Renal cortical epithelial cell (primary cell): Measurements from ENCODE around the gene AK5. TPM values are rescaled to one million over a fixed set of nuclear protein-coding genes. Genes with fewer than 3 reads are reported as not detected.
A peak's percentile ranks its signal among the peaks of the same experiment; 100 is the strongest.

Experiments
- DNase-seq: peaks from one replicate; pipeline ENCODE4 v3.0.0-alpha.2; 2011; ENCODE audit warnings: low read depth
- total RNA-seq: library from RNA; depleted of rRNA; stranded (reverse); fragments of >200 nt; gene quantifications from 2 replicates; pipeline ENCODE4 v1.2.3, GENCODE V29; 2014

Gene AK5
- total RNA-seq: 15.6 and 27.4 TPM in 2 replicates

DNA sequence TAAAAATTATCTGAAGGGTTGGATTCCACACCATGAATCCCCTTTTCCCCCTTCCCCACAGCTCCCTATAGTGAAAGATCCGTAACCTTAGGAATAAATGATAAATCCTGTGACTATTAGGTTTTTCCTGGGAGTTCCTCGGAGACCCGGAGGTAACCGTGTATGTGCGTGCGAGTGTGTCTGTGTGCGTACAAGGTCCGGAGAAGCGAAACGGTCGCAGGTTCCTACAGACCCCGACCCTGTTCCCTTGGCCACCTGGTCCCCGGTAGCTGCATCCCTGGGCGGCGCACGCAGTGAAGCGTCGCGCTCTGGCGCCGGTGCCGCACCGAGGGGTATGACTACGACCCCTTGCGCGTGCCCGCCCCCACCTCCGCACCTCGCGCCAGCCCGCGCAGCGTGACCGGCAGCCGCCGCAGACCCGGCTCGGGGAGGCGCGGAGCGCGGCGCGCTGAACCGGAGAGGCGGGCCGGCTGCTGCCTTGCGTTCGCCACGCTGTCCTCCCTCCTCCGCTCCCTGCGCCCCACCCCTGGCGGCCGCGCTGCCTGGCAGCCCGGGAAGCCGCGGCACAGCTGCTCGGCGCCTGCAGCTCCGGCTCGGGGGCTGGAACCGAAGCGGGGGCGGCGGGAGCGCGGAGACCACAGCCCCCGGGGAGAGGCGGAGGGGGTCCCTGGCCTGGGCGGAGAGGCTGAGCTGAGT lies at the start of gene AK5:
AK5 (plus strand) TSS at position 529 of the 696 bp plus-strand sequence. CDS start 295 bp downstream, outside the sequence.
- DNase-seq: no peak

- no peak for DNase-seq
Measured at GRCh38 chr1:77232829-77233228, 49.0 kb upstream of the AK5 start.

DNA sequence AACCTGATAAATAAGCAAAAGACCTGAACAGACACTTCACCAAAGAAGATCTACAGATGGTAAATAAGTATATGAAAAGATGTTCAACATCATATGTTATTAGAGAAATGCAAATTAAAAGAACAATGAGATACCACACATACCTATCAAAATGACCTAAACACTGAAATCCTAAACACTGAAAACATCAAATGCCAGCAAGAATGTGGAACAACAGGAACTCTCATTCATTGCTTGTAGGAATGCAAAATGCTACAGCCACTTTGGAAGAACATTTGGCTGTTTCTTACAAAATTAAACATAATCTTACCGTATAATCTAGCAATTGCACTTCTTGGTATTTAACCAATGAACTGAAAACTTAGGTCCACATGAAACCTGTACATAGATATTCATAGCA lies 47.7 kb upstream of the AK5 start:
- DNase-seq: no peak

DNA sequence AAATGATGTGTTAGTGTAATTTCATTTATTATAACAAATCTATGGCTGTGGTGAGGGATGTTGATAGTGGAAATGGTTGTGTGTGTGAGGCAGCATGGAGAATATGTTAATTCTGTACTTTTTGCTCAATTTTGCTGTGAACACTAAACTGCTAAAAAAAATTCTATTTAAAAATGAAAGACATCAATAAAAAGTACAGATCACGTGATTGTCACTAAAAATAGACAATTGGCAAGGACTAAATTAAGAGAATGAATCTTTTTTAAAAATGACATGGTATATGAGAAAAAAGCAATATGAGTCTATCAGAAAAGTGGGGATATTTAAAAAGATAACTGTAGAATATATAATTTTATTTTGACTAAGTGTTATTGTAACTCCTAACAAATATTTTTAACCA lies 46.9 kb upstream of the AK5 start:
- DNase-seq: no peak

DNA sequence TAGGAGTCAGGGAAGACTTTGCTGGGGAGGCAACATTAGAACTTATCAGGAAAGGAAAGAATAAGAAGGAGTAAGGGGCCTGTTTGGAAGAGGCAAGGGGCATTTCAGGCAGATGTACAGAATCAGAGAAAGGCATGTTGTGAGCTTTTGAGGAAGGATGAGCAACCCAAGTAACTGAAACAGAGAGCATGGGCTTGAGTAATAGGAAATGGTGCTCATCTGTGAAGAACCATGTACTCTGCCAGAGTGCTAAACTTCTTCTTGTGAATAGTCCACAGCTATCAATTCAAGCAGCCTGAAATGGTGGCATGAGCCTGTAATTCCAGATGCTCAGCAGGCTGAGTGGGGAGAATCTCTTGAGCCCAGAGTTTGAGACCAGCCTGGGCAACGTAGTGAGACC lies 43.4 kb upstream of the AK5 start:
- DNase-seq: no peak

GRCh38 chr1:77239311-77239710 lies 42.5 kb upstream of the AK5 start:
- DNase-seq: no peak

DNA sequence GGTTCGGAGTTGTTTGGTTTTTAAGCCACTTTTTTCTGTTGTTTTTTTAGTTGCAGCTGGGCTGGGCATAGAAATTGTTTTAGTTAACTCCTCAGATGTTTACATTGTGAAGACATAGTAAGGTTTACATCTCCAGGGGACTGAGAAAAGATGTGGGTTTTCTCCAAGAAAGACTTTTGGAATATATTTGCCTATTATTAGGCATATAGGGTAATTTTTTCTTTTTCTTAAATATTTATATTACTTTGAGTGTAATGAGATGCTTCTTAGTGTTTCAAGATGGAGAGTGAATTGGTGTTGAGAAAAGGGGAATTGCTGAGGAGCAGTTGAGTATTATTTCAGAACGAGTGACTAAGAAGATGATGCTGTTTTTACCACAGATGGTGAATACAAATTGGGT lies 36.0 kb upstream of the AK5 start:
- DNase-seq: no peak

DNA sequence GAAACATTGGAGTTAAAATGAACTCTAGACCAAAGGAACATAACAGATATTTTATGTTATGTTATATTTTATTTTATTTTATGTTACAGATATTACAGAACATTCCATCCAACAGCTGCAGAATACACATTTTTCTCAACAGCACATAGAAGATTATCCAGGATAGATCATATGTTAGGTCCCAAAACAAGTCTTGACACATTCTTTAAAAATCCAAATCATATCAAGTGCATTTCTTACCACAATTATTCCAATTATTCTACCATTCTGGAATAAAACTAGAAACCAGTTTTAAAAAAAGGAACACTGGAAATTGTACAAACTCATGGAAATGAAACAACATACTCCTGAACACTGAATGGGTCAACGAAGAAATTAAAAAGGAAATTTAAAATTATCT lies 31.7 kb upstream of the AK5 start:
- no peak for DNase-seq

DNA sequence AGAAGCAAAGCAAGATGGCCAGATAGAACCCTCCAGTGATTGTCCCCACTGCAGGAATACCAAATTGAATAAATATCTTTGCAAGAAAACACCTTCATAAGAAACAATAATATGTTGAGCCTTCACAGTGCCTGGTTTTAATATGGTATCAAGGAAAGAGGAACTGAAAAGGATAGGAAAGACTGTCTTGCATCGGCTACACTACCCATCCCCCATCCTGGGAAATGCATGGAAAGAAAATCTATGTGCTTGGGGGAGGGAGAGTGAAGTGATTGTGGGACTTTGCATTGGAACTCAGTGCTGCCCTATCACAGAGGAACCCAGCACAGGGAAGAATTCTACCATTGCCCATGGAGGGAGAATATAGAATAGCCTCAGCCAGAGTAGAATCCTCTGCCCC lies 28.6 kb upstream of the AK5 start:
- DNase-seq: no peak

GRCh38 chr1:77263708-77264107 lies 18.1 kb upstream of the AK5 start:
- DNase-seq: no peak

GRCh38 chr1:77265180-77265579 lies 16.6 kb upstream of the AK5 start:
- no peak for DNase-seq

DNA sequence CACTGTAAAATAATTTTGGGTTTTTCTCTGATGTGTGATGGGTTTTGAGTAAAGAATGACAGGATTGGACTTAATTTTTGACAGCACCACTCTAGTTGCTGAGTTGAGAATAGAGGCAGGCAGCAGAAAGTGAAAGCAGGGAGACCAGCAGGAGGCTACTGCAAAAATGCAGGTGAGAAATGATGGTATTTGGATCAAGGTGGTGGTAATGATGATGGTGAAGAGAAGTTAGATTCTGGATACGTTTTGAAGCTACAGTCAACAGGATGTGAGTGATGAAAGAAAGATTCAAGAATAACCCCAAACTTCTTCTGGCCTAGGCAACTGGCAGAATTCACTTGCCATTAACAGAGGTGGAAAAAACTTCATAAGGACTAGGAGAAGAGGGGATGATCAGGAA lies 14.8 kb upstream of the AK5 start:
- DNase-seq: no peak

GRCh38 chr1:77271852-77272580 lies 9.8 kb upstream of the AK5 start:
- DNase-seq: peak; percentile 91

DNA sequence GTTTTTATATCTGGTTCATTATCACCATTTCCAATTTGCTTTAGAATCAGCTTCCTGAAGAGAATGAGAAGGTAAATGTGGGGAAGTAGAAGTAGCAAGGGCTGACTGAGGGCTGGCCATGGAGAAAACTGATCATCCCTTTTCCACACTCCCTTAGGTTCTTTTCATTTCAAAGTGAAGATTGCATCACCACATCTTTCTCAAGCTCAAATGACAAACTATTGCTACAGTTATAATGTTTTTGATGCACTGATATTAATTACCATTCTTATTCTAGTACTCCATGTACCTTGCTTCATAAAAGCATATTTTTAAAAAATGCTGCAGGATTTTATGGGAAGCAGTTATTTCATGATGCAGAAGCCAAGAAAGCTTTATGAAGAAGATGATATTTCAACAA lies 7.9 kb upstream of the AK5 start:
- DNase-seq: peak; percentile 44

DNA sequence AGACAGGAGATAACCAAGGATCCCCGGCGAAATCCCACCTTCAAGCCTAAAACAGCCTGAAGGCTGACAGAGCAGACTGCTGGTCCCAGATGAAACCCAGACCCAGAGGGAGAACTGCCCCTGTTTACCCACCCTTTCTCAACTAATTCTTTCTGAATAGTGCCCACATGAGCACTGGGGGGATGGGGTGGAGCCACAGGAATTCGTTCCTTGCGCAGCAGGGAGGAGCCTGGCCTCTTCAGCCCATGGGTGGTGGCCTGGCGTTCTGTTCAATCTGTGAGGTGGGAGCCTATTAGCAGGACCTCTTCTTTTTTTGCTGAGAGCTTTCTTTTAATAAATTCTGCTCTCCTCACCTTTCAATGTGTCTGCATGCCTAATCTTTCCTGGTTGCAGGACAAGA lies 6.6 kb upstream of the AK5 start:
- DNase-seq: no peak

DNA sequence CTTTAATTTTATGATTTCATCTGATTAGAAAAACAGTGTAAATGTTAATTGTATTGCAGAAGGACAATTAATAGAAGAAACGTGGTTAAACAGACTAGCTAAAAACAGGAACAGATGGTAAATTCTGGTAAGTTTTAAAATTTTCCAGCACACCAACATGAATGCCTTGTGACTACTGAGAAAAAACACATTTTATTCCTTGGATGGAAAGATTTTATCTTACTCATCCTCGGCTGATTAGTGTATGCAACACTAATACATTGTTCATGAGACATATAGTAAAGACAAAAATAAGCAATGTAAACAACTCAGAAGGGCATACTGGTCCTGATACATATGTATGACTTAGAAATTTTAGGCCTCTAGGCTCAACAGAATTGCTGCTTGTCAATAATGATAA lies 4.9 kb upstream of the AK5 start:
- DNase-seq: no peak

GRCh38 chr1:77279929-77280328 lies 1.9 kb upstream of the AK5 start:
- DNase-seq: no peak

GRCh38 chr1:77280962-77281361 lies 857 bp upstream of the AK5 start:
- DNase-seq: no peak

DNA sequence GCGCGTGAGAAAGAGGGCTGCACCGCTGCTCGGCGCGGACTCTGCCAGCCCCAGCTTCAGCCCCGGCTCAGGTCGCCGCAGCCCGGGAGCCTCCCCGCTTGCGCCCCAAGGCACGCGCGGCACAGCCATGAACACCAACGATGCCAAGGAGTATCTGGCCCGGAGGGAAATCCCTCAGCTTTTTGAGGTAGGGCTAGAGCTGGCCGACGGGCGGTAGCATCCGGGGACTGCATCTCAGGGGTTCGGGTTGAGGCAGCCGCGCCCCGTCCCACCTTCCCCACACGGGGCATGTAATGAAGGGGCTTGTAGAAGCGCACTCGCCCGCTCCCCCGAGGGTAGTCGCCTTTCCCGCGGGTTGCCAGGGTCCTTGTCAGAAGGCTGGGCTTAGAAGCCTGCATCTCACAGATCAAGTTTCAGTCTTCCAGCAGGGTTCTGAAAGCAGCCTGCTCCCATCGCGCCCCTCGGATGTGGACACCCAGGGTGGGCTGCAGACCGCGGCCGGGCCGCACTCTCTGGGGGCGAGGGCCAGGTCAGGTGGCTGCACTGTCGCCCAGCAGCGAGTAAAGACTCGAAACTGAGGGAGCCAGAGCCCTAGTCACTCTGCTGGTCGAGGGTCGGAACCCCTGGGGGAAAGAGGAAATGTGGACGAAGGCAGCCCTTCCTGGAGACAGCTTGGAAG lies 507 bp downstream of the AK5 start:
- DNase-seq: no peak

DNA sequence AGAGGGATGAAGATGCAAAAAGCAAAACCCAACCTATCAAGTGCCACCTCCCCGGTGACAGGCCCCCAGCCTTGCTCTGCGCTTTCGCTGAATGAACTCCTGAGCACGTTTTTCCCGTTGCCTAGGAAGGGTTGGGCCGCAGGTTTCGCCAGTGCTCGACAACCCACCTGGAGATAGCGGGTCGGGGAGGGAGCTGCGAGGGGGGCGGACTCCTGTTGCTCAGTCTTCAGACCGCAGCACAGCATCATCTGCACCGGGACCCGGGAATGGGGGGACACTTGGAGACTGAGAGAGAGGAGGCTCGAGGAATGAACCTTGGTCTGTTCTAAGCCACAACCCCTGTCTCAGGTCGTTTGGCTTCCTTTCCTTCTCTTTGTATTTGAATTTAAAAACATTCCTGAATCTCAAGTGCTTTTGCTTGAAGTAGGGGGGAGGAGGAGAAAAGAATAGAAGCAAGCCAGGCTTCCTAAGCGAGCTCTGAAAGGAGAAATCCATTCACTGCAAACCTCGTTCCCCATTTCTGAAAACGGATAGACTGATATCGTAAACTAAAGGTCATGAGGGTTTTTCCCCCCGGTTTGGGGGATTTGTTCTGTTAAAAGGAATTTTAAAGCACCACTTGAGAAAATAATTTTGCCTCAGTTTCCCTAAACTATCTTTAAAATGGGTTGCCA lies 1.2 kb downstream of the AK5 start:
- peak; percentile 20 for DNase-seq

DNA sequence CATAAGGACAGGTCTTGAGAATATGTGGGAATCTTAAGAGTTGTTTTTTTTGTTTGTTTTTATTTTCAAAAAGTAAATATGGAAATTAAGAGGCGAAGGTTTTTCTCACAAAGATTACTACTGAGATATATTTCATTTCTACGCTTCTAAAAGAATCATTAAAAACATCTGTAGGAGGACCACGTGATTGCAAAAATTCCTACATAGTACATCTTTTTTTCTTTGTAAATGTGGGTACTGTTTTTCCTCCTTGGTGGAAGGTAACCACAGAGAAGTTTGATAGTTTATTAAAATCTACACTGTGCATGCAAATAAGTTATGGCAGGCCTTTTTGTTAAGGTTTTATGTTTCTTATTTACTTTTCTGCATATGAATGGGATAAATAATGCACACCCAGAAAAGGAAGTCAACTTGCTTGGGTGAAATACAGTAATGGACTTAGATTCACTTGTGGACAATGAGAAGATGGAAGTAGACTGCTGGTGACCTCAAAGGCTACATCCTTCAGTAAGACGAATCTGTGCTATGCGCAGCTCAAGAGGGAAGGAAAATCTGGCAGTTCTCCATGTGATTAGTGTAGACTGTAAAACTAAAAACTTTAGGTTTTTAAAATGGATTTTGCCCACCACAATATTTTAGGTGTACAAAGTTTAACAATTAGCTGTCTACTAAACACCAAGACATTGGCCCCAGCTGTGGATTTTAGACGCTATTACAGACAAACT lies 2.0 kb downstream of the AK5 start:
- no peak for DNase-seq

- no peak for DNase-seq
Measured at GRCh38 chr1:77287535-77287934, 5.7 kb downstream of the AK5 start.
